ENCODE results near the gene PAOX. TPM values are rescaled to one million over a fixed set of nuclear protein-coding genes. Genes with fewer than 3 reads are reported as not detected.

The PAOX gene
- total and polyA plus RNA-seq, 2 donors (not counting 1 experiment from before 2014, with no cell fraction given): 21.1 to 24.9 TPM

DNA sequence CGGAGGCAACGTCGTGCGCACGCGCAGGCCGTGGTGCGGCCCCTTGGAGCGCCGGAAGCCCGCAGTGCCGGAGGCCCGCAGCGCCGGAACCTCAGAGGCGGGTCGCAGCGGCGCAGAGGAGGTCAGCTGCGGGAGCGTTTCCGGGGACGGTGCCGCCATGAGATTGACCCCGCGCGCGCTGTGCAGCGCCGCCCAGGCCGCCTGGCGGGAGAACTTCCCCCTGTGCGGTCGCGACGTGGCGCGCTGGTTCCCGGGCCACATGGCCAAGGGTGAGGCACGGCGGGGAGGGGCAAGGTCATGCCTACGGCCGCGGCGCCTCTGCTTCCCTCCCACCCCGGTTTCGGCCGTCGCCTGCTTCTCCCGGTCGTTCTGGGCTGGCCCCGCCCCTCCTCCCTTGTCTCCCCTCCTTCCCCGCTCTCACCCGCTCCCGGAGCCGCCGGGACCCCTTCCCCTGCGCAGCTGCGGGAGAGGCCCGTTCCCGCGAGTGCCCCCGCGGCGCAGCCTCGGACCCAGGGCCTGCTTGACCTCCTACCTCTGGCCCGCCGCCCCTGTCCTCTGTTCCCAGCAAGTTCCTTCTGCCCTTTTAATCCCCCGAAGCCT, 15.1 kb downstream of the PAOX start, which contains the start of gene MTG1:
MTG1 (plus strand) TSS at position 94 of the 600 bp plus-strand sequence; CDS start at position 158, 64 bp downstream.
- WGBS (ENCODE audit: insufficient coverage): under 1% methylated on average over 67 of the region's 69 CpGs
- peak within 1 kb of the TSS; percentile 89 for H3K27ac Mint-ChIP-seq
- H3K4me3 ChIP-seq (ENCODE audit: control extremely low read depth in 1 of 5, extremely low read depth in 1 of 5, insufficient read depth in 1 of 5, low read depth in 2 of 5, low read length in 4 of 5): peak within 1 kb of the TSS; percentile 64 to 84 (median 74)
- H3K27ac ChIP-seq (ENCODE audit: low read length in 2 of 2): peak within 1 kb of the TSS; percentile 51 to 81
- H3K9ac ChIP-seq (ENCODE audit: low read length): peak within 1 kb of the TSS; percentile 84
- no peak for TF ChIP-seq CTCF (IDR thresholded peaks at IDR 0.05)
- no peaks in the 10 kb centered on the region for H3K27me3 ChIP-seq (replicated peaks in 1 of 4; ENCODE audit: control extremely low read depth in 1 of 4, control insufficient read depth in 3 of 4, insufficient read depth in 4 of 4, low read length in 3 of 4)
- peaks cover 30% of the 10 kb centered on the region for H3K79me2 ChIP-seq (ENCODE audit: control insufficient read depth, insufficient read depth, low read length)
- peaks cover 7% of the 10 kb centered on the region for H4K20me1 ChIP-seq (ENCODE audit: control insufficient read depth, insufficient read depth, low read length, poor library complexity, severe bottlenecking)
- intact Hi-C loops (cut with micrococcal nuclease): loop anchor here (1.0 to 5.0 kb wide), 7 partner anchors 15 to 117 kb away; partner anchors contain the start of genes ADAM8, ECHS1, FUOM and PAOX
- H3K9me3 ChIP-seq (ENCODE audit: control extremely low read depth in 1 of 3, control insufficient read depth in 2 of 3, insufficient read depth in 1 of 3, low read length in 2 of 3): no peaks in the 10 kb centered on the region
- ATAC-seq (ENCODE audit: low read depth) (peak; percentile 66), DNase-seq (peak; percentile 95)
- H3K9me3 Mint-ChIP-seq (ENCODE audit: insufficient read depth): no peaks in the 10 kb centered on the region
- no peaks in the 10 kb centered on the region for H3K27me3 Mint-ChIP-seq
- peaks cover 44 to 56% of the 10 kb centered on the region in 2 donors for H3K4me1 ChIP-seq (ENCODE audit: control insufficient read depth in 2 of 2, insufficient read depth in 2 of 2, low read length in 2 of 2)
- H3K4me1 Mint-ChIP-seq: peaks cover 59% of the 10 kb centered on the region
- peaks cover 0 to 32% of the 10 kb centered on the region in 2 experiments for H3K36me3 ChIP-seq (replicated peaks in 1 of 2; ENCODE audit: control extremely low read depth in 1 of 2, control insufficient read depth in 1 of 2, extremely low read depth in 1 of 2, insufficient read depth in 2 of 2, low read length in 1 of 2)
- H3K4me3 Mint-ChIP-seq: peak within 1 kb of the TSS; percentile 92
- H2AFZ ChIP-seq (ENCODE audit: insufficient read depth, low read depth, low read length, poor library complexity, severe bottlenecking): peak within 1 kb of the TSS; percentile 83
- ChIA-PET POLR2A (interaction anchor here (1.7 kb wide), 1 partner anchor 21 kb away, joined by 3 read pairs; the partner anchor contains the start of gene ECHS1), CTCF (interaction anchor here (0.7 to 3.9 kb wide), 4 partner anchors 36 to 70 kb away, joined by 3 to 13 read pairs (median 4); partner anchors contain the start of gene FUOM)
- peak within 1 kb of the TSS; percentile 90 for H3K4me2 ChIP-seq (replicated peaks; ENCODE audit: low read depth, low read length, poor library complexity, severe bottlenecking)

GRCh38 chr10:133394801-133395221, 15.7 kb downstream of the PAOX start:
- no peaks in the 10 kb centered on the region for H3K27me3 ChIP-seq (replicated peaks in 1 of 4; ENCODE audit: control extremely low read depth in 1 of 4, control insufficient read depth in 3 of 4, insufficient read depth in 4 of 4, low read length in 3 of 4)
- peak overlapping the region; percentile 64 to 84 (median 74) for H3K4me3 ChIP-seq (ENCODE audit: control extremely low read depth in 1 of 5, extremely low read depth in 1 of 5, insufficient read depth in 1 of 5, low read depth in 2 of 5, low read length in 4 of 5)
- 44% methylated on average over 21 of the region's 21 CpGs for WGBS (ENCODE audit: insufficient coverage)
- Mint-ChIP-seq H3K4me3 (peak overlapping the region; percentile 92), H3K9me3 (ENCODE audit: insufficient read depth) (no peaks in the 10 kb centered on the region), H3K27ac (peak overlapping the region; percentile 89), H3K27me3 (no peaks in the 10 kb centered on the region), H3K4me1 (peaks cover 56% of the 10 kb centered on the region)
- H3K9me3 ChIP-seq (ENCODE audit: control extremely low read depth in 1 of 3, control insufficient read depth in 2 of 3, insufficient read depth in 1 of 3, low read length in 2 of 3): no peaks in the 10 kb centered on the region
- ATAC-seq (ENCODE audit: low read depth) (no peak), DNase-seq (peak; percentile 32)
- H2AFZ ChIP-seq (ENCODE audit: insufficient read depth, low read depth, low read length, poor library complexity, severe bottlenecking): peak overlapping the region; percentile 83
- intact Hi-C loops (cut with micrococcal nuclease): loop anchor here (1.0 to 5.0 kb wide), 7 partner anchors 16 to 118 kb away; partner anchors contain the start of genes ADAM8, ECHS1, FUOM and PAOX
- CTCF ChIA-PET: interaction anchor here (1.3 to 3.9 kb wide), 2 partner anchors 43 to 65 kb away, joined by 3 to 13 read pairs; no protein-coding TSS in a partner anchor
- peak overlapping the region; percentile 90 for H3K4me2 ChIP-seq (replicated peaks; ENCODE audit: low read depth, low read length, poor library complexity, severe bottlenecking)
- H3K9ac ChIP-seq (ENCODE audit: low read length): peak overlapping the region; percentile 84
- POLR2A ChIA-PET: interaction anchor here (1.7 kb wide), 1 partner anchor 21 kb away, joined by 3 read pairs; the partner anchor contains the start of gene ECHS1
- H3K4me1 ChIP-seq (ENCODE audit: control insufficient read depth in 2 of 2, insufficient read depth in 2 of 2, low read length in 2 of 2): peaks cover 37 to 49% of the 10 kb centered on the region in 2 donors
- H3K27ac ChIP-seq (ENCODE audit: low read length in 2 of 2): peak overlapping the region; percentile 51 to 81
- TF ChIP-seq CTCF (IDR thresholded peaks at IDR 0.05) (no peak), EZH2 (IDR thresholded peaks at IDR 0.05; ENCODE audit: borderline replicate concordance, insufficient read depth, low read depth, low read length, poor library complexity, severe bottlenecking) (no peak)
- H3K36me3 ChIP-seq (replicated peaks in 1 of 2; ENCODE audit: control extremely low read depth in 1 of 2, control insufficient read depth in 1 of 2, extremely low read depth in 1 of 2, insufficient read depth in 2 of 2, low read length in 1 of 2): peaks cover 0 to 37% of the 10 kb centered on the region in 2 experiments
- H3K79me2 ChIP-seq (ENCODE audit: control insufficient read depth, insufficient read depth, low read length): peaks cover 33% of the 10 kb centered on the region
- H4K20me1 ChIP-seq (ENCODE audit: control insufficient read depth, insufficient read depth, low read length, poor library complexity, severe bottlenecking): peaks cover 13% of the 10 kb centered on the region
